Coronary artery (tissue), 2 donors: ENCODE results near the gene UQCC2.
A peak's percentile ranks its signal among the peaks of the same experiment; 100 is the strongest.

ENCODE experiments used
- DNase-seq: peaks from one replicate; pipeline ENCODE4 v3.0.0-alpha.2; 2017; ENCODE audit warnings: low spot score
- H3K27ac ChIP-seq, 2 donors: fragments of 200-600 bp; sonication (generic); one replicate each; pipeline ENCODE4 v1.5.1; 2016 to 2019
- H3K4me3 ChIP-seq: fragments of 200-600 bp; sonication (generic); 2 replicates; pipeline ENCODE4 v1.5.1; 2016; ENCODE audit warnings: mild to moderate bottlenecking, moderate library complexity
- CTCF ChIP-seq: fragments of 200-600 bp; sonication (generic); IDR thresholded peaks from one replicate; pipeline ENCODE4 v1.5.1; 2019; ENCODE audit warnings: antibody characterized with exemption

The UQCC2 gene

GRCh38 chr6:33748841-33749240 lies 37.3 kb upstream of the UQCC2 start:
- H3K4me3 ChIP-seq = no peak overlapping the region
- TF ChIP-seq CTCF = no peak
- no peak overlapping the region for H3K27ac ChIP-seq
- DNase-seq = no peak

GRCh38 chr6:33747823-33748222 lies 36.3 kb upstream of the UQCC2 start:
- TF ChIP-seq CTCF = no peak
- no peak overlapping the region for H3K4me3 ChIP-seq
- H3K27ac ChIP-seq = peak overlapping the region in 1 of 2 donors; percentile 90
- no peak for DNase-seq

GRCh38 chr6:33746651-33747100 lies 35.2 kb upstream of the UQCC2 start, which contains the start of gene IP6K3:
Gene IP6K3 (minus strand): TSS chr6:33746905. CDS start chr6:33735476, 11,429 bp downstream.
- Histone ChIP-seq H3K27ac (peak within 1 kb of the TSS; percentile 21 to 90), H3K4me3 (peak within 1 kb of the TSS; percentile 68)
- TF ChIP-seq CTCF = no peak
- no peak for DNase-seq

DNA sequence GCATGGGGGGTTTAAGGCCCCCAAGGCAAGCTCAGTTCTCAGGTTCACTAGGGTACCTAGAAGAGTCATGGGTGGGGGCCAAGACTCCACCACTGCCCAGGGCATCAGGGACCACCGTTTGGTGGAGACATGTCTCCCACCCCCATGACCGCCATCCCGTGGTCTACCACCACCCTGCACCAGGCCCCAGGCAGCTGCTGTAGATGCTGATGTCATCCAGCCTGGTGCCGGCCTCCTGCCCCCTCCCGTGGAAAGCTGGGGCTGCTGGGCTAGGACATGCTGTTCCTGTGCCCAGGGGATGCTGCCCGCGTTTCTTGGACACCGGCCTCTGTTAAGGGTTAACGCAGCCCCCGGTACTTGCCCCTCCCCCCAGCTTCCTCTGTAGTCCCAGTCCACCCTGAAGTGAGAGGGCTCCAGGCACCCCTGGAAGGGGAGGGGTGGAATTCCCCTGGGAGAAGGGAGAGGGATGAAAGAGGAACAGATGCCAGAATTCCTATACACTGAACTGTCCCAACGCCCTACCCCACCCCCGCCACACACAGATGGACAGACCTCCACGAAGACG lies 34.6 kb upstream of the UQCC2 start:
- Histone ChIP-seq H3K27ac (peak overlapping the region; percentile 21 to 90), H3K4me3 (peak overlapping the region; percentile 68)
- peak; percentile 88 for DNase-seq
- TF ChIP-seq CTCF = no peak

DNA sequence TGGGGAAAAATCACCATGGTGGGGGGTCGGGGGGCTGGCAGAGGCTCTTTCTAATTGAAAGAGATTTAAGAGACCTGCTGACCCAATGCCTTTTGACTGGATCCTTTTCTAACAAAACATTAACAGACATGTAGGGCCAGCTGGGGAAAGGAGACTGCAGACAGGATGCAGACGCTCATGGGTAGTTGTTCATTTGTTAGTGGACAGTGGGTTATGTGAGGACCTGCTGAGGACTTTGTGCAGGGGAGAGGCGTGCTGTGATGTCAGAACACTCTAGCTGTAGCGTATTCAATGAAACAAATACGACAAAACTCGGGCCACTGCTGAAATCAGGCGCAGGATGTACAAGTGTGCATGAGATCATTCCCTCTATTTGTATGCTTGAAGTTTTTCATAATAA lies 34.0 kb upstream of the UQCC2 start:
- Histone ChIP-seq H3K4me3 (peak overlapping the region; percentile 68), H3K27ac (peak overlapping the region in 1 of 2 donors; percentile 90)
- no peak for TF ChIP-seq CTCF
- no peak for DNase-seq

DNA sequence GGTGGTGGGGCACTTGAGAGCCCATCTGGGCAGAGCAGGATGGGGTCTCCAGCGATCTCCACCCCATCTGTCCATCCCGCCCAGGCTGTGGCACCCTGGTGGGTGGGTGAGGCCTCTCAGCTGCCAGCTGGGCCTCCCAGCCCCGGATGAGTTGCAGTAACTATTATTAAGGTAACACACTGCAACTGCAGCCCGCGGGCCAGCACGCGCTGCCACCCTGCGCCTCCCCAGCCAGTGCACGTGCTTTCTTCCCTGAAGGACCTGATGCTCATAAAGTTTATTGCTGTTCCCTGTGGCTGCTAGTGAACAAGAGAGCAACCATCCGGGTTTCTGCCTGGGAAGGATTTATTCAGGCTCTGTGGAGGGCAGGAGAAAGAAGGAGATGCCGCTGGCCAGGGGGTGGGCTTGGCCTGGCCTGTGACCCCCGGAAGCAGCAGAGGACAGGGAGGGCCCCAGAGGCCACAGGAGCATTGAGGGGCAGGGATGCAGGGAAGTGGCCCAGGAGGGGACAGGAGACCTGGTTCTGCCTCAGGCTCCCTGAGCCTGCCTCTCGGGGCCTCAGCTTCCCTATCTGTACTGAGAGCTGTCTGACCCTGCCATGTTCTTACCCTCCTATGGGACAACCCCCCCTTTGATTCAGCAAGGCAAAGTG lies 33.5 kb upstream of the UQCC2 start:
- no peak for DNase-seq
- no peak for TF ChIP-seq CTCF
- H3K4me3 ChIP-seq = peak overlapping the region; percentile 68
- peak overlapping the region in 1 of 2 donors; percentile 90 for H3K27ac ChIP-seq
